Activated CD8-positive, alpha-beta memory T cell treated with anti-CD3 and anti-CD28 coated beads, Interleukin-2, amount 50 U/mL, for 48 hours (primary cell): ENCODE measurements around the gene PUM1.

ENCODE experiments used
- DNase-seq: peaks from one replicate; pipeline ENCODE4 v3.0.0-alpha.2; 2020

PUM1 gene

DNA sequence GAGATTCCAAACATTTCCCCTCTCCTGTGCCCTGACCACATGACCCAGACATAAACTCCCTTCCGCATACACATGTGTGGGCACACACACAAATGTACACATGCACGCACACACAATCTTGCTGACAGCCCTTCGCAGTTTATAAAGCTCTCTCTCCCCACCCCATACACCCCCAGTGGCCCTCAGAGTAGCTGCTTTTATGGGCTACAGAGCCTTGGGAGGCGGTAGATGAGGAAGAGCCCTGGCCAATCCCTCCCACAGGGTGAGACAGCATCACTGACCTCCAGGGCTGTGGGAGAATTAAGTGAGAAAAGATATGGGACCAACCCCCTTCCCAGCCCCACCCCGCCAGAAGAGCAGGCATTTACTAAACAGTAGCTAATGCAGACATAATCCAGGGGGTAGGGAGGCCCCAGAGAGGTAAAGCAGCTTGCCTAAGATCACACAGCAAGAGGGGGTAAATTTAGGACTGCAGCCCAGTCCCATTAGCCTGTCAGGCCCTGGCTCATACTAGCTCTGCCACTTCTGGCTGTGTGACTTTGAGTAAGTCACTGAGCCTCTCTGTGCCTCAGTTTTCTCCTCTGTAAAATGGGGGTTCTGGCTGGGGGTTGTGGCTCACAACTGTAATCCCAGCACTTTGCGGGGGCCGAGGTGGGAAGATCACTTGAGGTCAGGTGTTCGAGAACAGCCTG is 162.0 kb downstream of the PUM1 start:
- no peak for DNase-seq

DNA sequence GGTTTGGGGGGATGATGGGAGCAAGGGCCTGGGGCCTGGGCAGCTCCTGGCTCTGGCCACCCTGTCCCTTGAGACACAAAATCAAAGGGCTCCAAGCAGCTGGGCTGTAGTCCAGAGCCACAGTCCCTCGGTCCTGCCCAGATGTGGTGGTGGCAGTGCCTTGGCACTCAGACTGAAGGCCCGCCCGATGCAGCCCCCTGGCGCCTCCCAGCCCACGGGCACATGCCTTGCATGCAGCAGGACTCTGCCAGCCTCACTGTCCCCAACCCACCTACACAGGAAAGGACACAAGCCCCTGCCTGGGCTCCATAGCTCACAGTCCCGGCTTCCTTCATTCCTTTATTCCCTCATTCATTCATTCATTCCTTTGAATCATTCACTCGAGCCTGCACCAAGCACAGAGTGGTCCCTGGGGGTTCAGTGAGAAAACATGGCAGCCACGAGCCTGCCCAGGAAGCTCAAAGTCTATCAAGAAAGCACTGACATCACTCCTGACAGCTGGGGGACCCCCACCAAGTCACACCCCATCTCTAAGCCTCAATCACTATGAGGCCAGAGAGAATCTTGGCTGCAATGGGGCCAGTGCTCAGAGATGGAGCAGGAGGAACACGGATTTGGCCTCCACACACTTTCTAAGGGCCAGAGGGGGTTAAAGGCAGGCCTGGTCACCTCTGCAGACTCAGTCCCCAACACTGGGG is 162.8 kb downstream of the PUM1 start:
- DNase-seq = no peak

DNA sequence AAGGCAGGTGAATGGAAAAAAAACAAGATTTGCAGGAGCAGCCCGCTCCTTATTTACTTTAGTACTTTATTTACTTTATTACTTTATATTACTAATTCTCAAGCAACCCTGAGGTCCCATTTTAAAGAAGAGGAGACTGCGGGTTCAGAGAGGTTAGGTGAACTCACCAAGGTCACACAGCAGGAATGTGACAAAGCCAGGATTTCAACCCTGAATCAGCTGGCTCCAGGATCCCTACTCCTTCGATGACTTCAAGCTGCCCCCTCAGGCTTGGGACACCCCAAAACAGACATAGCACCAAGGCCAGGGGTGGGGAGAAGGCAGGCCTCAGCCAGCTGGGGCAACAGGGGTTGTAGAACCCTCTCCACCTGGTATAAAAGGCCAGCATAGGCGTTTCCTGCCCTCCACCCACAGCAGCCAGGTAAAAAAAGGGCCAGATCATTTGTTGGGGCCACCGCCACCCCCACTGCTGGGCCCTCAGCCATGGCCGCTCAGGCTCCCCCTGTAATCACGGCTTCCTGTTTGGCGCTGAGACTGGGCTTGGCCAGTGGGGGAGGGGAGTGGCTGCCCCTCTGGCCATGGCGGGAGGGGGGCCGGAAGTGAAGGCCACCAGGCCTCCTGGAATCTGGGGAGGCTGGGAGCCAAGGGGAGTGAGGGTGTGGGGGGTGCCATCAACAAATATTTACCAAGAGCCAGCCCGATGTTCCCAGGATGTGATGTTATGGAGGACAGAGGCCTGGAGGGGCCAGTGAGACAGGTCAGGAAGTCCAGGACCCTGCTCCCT is 163.5 kb downstream of the PUM1 start:
- no peak for DNase-seq

DNA sequence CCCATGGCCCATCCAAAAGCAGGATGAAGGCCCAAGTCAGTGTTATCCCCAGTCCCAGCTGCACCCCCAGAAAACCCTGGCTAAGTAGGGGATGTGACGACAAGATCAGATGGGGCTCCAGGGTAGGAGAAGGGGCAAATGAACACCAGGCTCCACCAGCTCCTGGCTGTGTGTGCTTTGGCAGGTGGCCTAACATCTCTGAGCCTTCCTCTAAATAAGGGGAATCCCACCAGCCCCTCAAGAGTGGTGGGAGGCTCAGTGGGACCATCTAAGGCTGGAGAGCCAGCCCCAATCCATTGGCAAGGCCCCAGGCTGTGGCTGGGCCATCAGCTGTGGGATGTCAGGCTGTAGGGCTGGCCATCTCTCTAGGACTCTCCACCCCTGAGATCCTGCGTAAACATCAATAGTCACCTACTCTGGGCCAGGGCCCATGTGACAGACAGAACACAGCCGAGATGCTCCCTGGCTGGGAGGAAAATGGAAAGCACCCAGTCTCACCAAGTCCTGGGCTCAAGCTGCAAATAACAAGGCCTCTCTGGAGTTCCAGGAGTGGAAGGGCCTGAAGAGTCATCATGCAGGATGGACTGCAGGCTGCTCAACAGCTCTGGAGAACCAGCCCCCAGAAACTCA is 164.5 kb downstream of the PUM1 start:
- DNase-seq = no peak

DNA sequence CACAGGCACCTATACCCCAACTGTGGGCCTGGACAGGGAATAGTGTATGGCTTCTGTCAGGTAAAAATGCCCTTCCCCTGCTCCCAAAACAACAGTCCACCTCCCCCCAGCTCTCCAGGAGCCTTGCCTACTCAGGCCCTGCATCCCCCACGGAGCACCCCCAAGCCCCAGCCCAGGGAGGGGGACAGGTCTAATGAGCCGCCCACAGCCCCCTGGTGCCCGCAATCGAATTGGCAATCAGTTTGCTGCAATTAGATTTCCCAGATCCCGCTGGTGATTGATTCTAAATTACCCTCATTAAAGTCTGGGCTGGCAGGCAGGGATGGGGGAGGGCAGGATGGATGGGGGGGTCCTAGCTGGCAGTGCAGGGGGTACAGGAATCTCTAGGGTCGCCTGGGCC is 165.0 kb downstream of the PUM1 start:
- DNase-seq = no peak

DNA sequence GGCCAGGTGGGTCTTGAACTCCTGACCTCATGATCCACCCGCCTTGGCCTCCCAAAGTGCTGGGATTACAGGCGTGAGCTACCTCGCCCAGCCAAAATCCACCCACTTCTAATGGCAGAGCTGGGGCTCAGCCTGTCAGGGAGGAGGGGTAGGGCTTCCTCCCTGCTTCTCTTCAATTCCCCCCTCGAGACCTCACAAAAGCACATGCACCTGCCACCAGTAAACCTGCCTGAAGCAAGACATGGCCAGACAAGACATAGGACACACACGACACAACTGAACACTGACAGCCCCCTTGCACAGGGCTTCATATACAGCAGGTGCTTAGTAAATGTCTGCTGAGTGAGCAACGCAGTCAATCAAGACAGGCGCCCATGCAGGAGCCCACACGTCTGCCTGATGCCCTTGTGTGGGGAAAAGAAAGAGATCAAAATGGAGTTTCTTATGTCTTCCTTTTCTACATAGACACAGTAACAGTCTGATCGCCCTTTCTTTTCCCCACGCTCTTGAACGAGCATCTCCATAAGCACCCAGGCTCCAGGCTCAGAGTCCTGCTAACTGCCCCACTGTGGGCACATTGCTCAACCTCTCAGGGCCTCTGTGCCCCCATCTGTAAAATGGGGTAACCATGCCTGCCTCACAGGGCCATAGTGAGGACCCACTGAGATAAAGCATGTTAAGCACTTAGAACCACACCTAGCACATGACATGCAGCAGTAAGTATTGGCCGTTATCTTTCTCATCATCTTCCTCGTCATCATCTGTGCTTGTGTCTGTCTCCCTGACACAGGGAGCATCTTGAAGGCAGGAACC is 165.7 kb downstream of the PUM1 start:
- no peak for DNase-seq

DNA sequence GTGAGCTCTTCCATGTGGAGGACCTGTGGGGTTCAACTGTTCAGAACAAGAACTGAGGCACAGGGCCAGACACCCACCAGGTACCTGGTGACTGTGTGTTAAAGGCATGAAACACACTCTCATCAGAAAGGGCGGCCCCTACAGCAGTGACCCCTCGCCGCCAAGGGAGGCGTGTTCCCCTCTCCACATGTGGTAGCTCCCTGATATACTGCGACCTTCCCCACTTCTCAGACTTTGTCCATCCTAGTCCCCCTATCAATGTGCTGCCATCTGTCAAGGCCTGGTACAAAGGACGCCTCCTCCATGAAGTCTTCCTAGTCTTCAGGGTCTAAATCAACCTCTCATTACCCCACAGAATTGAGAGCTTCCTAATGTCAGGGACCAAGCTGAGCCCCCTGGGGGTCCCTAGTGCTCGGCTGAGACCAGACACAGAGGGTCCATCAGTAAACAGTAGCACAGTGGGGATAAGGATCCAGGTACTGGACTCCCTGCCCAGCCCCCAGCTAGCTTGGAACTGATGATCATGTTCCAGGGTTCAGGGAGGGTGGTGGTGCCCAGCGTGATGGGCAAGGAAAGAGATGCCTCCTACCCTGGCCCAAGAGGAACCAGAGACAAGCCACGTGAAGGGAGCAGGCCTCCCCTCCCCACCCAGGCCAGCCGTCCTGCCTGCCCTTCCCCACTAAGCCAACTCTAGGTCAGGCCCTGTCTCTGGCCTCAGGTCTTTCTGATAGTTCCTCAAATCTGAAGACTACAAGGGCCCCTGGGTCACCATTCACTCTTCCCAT is 167.3 kb downstream of the PUM1 start:
- DNase-seq = no peak

DNA sequence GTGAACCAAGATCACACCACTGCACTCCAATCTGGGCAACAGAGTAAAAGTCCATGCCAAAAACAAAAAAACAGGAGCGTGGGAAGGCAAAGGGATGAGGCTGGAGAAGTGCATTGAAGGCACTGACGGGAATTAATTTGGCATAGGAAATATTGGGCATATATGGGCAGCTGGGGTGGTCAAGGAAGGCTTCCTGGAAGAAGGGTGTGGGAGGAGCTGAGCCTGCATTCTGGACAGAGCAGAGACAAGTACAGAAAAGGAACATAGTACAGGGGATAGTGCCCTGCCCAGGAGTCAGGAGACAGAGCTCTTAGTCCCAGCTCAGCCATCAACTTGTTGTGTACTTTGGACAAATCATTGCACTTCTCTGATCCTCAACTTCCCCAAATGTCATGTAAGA is 168.6 kb downstream of the PUM1 start:
- DNase-seq = no peak

DNA sequence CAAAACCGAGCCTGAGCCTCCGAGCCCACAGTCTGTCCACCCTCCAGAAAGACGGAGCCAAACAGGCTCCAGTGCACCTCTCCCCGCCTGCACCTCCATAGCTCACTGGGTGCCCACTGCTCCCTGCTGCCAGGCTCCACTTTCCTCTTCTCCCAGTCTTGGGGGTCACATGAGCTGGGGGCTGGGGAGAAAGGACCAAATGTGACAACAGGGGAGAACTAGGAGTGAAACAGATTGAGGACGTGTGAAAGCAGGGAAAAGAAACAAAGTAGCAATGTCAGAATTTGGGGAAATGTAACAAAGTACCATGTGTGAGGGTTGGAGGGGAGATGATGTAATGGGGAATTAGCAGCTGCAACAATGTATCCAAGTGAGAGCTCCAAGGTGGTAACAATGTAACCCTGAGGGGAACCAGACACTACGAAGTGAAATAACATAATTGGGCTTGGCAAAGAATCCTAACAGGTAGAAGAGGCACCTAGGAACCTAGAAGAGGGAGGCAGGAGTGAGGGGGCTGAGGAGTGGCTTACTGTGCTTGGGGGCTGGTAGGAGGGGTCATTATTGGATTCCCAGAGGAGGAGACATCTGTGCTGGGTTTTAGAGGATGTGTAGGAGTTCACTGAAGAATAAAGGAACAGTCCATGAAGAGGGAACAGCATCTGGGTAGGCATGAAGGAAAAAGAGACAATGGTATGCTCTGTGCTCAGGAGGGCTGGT is 169.4 kb downstream of the PUM1 start:
- DNase-seq = no peak

DNA sequence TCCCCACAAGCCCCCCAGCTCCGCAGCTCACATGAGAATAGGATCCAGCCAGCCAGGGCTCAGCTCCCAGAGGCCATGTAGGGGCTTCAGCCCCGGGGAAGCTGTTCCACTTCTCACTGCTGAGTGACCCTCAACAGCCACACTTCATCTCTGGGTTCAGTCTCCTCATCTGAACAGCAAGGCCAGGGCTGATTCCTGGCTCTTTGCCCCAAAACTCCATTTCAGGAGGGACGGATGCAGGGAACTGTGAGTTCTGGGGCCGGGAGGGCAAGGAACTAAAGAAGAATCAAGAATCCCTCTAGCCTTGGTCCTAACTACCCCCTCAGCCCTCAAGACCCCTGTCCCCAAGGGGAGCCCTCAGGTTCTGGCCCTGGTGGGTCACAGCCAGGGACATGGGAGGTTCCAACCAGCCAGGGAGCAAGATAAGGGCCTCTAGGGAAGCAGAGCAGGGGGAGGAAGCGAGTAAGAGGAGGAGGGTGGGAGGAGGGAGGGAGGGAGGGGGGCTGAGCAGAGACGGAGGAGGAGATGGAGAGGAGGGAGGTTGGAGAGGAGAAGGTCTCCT is 170.1 kb downstream of the PUM1 start:
- DNase-seq = no peak

DNA sequence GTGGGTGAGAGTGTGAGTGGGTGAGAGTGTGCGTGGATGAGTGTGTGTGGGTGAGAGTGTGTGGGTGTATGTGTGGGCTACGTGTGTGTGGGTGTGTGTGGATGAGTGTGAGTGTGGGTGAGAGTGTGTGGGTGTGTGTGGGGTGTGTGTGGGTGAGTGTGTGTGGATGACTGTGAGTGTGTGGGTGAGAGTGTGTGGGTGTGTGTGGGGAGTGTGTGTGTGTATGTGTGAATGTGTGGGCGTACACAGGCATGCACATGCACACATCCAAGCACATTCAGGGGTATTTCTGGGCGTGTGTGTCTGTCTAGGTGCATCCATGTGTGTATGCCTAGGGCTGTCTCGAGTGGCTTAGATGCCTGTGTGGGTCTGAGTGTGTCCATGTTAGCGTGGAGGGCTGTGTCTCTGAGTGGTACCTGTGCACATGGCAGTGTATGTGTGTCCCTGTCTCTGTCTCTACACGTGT is 171.0 kb downstream of the PUM1 start:
- DNase-seq = no peak

DNA sequence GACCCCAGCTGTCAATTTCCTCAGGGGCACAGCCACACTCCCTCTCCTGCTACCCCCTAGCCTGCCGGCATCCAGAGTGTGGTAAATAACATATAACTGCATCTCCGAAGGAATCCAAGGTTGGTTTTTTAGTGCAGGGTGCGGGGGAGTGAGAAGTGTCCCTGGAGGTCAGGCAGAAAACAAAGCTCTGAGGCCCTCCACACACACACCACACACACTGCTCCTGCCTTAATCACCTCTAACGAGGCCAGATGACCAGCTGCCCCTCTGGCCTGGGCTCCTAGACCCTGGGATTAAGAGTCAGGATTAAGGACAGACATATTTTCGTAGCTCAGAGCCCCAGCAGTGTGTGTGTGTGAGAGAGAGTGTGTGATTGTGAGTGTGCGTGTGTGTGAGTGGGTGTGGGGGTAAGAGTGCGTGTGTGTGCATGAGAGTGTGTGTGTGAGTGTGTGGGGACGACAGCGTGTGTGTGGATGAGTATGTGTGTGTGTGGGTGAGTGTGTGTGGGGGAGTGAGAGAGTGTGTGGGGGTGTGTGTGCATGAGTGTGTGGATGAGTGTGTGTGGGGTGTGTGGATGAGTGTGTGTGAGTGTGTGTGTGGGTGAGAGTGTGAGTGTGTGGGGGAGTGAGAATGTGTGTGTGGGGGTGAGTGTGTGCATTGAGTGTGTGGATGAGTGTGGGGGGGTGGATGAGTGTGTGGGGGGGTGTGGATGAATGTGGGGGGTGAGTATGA is 171.6 kb downstream of the PUM1 start:
- no peak for DNase-seq

DNA sequence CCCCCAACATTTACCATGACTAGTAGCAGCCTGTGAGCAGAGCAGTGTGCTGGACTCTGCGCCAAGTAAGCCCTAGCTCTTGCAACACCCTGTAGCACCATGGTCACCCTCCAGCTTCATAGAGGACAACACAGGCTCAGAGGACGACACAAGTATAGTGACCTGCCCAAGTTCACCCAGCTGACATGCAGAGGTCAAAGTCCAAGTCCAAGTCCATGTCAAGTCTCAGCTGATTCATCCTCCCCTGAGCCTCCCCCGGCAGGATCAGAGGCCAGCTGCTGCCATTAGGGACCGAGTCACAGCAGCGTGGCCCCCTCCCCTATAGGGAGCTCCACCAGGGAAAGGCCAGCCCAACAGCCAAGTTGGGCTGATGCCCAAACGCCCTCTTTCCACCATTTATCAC is 172.8 kb downstream of the PUM1 start:
- DNase-seq = no peak

DNA sequence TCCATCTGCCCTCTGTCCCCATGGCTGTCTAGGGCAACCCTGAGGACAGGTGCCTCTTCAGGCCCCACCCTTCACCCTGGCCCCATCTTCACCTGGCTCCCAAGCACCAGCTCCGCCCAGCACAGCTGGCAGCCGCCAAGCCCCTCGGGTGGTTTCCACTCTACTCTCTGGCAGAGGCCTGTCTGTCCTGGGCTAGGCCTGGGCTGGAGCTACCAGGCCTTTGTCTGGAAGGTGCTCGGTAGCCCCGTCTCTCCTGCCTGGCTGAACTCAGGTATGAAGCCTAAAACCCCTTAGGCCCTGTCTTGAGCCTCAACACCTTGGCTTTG is 174.3 kb downstream of the PUM1 start:
- no peak for DNase-seq

DNA sequence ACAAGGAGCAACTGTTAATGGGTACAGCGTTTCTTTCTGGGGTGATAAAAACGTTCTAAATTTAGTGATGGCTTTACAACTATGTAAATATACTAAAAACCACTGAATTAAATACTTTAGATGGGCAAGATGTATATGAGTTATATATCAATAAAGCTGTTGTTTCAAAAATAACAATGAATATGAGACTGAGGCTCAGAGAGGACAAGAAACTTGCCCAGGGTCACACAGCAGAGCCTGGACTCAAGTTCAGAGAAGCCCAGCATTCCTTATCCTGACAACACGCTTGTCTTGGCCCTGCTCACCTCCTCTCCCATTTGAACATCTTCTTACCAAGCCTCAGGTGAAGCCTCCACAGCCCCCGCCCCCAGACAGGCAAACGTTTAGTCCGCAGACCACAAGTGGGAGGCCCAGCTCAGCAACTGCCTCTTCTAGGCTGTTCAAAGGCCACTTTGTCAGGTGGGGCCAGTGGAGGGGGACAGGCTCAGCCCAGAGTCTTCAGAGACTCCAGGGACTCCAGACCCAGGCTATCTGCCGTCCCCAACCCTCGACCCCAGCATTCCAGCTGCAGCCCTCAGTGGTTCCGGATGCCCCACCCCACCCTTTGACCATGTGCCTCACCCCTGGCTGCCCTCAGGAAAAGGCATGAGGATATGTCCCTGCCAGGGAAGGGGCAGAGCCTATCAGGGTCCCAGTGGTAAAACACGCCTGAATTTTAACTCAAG is 174.9 kb downstream of the PUM1 start:
- no peak for DNase-seq

DNA sequence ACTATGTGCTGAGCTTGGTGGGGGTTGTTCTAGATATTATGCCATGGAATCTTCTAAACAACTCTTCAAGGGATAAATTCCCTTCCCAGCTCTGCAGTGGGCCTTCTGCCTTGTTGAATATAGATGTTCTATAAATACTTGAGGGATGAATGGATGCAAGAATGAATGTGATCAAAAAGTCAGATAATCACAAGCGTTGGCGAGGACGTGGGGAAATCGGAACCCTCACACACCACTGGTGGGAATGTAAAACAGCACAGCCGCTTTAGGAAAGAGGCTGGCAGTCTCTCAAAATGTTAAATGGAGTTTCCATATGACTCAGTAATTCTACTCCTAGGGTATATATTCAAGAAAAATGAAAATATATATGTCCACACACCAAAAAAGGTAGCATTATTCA is 176.0 kb downstream of the PUM1 start:
- DNase-seq = no peak

DNA sequence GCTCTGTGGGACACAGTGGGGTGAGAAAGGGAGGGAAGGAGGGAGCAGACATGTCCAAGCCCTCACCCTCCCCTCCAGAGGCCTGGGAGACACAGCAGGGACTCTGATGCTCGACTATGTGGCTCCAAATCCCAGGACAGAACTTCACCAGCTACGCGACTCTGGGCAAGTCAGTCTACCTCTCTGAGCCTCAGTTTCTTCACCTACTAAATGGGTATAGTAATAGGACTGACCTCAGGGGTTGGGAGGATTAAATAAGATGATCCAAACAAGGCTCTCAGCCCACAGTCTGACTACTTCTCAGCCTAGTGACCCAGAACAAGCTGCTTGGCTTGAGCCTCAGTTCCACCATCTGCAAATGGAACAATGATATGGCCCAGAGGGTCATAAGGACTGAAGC is 176.5 kb downstream of the PUM1 start:
- DNase-seq = no peak

DNA sequence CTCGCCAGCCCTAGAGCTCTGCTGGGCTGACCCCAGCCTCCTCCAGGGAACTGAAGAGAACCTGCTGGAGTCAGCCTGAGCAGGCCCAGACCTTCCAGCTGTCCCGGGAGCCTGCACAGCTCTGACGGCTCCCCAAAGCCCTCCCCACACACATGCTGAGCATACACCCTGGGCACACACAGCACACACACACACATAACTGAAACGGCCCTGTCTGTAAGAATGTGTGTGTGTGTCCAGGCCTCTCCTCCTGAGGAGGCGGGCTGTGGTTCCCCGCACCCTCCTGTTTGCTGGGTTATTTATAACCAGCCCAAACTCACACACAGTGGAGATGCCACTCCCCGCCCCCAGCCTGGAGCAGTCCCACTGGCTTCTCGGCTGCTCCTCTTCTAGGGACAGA is 177.1 kb downstream of the PUM1 start:
- no peak for DNase-seq
